Measurements from ENCODE around the gene PRCP. TPM values are rescaled to one million over a fixed set of nuclear protein-coding genes. Genes with fewer than 3 reads are reported as not detected.
"Not testable (repeated sequence)": the region's sequence is repeated elsewhere in the genome, so short reads cannot be mapped to it uniquely, and the experiment has no call there.

PRCP gene
- total RNA-seq, result 66.3 and 81.4 TPM in 2 replicates
- long read RNA-seq, full-length matches to known transcripts, result 458 of 513 reads
- long read RNA-seq, partial matches to known transcripts, result 17 of 513 reads
- long read RNA-seq, other reads (novel, unspliced or antisense), result 38 of 513 reads

DNA sequence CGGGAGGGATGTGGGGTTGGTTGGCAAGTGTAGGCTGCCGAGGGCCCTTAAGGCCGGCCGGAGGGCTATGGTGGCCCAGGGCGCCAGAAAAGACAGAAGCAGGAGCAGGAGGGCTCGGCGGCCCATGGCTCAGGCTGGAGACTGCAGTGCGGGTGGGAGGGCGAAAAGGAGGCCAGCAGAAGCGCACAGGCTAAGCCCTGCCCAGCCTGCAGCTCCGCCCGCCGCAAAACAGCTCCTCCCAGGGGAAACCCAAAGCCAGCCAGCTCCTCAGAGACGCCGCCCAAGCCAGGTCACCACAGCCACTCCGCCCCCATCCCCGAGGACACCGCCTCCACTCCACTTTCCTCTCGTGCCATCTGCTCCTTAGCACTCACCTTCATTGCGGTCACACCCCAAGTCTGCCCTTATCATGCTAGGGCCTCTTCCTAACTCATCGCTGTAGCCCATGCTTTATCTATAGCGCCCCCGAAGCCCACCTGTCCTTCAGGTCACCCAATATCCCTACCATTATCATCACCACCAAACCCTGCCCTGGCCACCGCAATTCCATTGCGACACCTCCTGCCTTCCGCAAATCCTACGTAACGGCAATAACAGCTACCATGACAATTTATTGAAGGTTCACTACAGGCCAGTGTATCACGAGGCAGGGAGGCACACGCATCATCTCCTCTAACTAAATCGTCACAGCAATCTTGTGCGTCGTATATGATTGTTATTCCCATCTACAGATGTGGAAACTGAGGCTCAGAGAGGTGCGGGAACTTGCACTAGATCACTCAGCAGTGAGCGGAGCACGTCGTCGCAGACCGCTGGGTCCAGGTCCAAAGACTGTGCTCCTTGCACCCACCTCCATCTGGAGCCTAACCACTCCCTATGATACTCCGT is at the start of gene PRCP:
TSS of gene PRCP (minus strand) at position 154 of the 888 bp plus-strand sequence. CDS start at position 126, 28 bp downstream.
- H3K27me3 Mint-ChIP-seq, result no peaks in the 10 kb centered on the region
- TF ChIP-seq, protein P1, sequence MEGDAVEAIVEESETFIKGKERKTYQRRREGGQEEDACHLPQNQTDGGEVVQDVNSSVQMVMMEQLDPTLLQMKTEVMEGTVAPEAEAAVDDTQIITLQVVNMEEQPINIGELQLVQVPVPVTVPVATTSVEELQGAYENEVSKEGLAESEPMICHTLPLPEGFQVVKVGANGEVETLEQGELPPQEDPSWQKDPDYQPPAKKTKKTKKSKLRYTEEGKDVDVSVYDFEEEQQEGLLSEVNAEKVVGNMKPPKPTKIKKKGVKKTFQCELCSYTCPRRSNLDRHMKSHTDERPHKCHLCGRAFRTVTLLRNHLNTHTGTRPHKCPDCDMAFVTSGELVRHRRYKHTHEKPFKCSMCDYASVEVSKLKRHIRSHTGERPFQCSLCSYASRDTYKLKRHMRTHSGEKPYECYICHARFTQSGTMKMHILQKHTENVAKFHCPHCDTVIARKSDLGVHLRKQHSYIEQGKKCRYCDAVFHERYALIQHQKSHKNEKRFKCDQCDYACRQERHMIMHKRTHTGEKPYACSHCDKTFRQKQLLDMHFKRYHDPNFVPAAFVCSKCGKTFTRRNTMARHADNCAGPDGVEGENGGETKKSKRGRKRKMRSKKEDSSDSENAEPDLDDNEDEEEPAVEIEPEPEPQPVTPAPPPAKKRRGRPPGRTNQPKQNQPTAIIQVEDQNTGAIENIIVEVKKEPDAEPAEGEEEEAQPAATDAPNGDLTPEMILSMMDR (IDR thresholded peaks at IDR 0.05; ENCODE audit: unreplicated experiment), result no peak
- peaks cover 1% of the 10 kb centered on the region for H3K36me3 Mint-ChIP-seq (ENCODE audit: insufficient read depth)
- no peaks in the 10 kb centered on the region for H3K9me3 Mint-ChIP-seq (ENCODE audit: low read depth)
- peak; percentile 81 for DNase-seq (ENCODE audit: low spot score, unreplicated experiment)
- H3K27ac Mint-ChIP-seq, result peak within 1 kb of the TSS; percentile 97
- peaks cover 24% of the 10 kb centered on the region for H3K4me1 Mint-ChIP-seq (ENCODE audit: low read depth)
- H3K4me3 Mint-ChIP-seq (ENCODE audit: low read depth), result peak within 1 kb of the TSS; percentile 97

DNA sequence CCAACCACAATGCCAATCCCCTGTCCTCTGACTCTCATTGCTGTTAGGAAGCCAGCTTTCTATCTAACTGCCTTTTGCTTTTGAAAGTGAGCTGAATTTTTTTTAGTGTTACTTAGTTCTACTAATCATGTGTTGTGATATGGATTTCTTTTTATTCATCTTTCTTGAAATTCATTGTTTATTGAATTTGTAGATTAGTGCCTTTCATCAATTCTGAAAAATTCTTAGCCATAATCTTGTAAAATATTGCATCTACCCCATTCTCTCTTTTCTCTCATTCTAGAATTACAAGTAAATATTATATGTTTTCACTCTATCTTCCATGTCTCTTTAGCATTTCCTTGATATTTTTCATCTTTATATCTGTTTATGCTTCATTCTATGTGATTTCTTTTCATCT is 49.1 kb upstream of the PRCP start:
- Mint-ChIP-seq H3K27me3 (no peaks in the 10 kb centered on the region), H3K4me3 (ENCODE audit: low read depth) (no peak overlapping the region)
- DNase-seq (ENCODE audit: low spot score, unreplicated experiment), result no peak

DNA sequence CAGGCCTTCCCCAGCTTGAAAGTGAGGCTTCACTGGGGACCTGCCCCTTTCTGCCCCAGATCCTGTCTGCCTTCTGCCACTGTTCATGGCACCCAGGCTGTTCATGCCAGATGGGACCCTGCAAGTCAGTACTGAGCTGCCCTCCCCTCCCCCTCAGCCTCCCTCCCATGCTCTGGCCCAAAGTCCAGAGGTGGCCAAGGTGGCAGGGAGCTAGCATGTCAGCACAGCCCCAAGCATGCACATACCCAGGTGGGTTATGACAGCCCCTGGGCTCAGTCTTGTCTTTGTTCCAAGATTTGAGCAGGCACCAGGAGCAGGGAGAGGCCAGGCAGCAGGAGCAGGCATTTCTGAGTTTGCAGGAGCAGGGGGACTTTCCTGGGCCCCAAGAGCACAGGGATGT is 45.5 kb upstream of the PRCP start:
- Mint-ChIP-seq H3K27ac (no peak overlapping the region), H3K9me3 (ENCODE audit: low read depth) (peaks cover 5% of the 10 kb centered on the region), H3K27me3 (no peaks in the 10 kb centered on the region), H3K4me1 (ENCODE audit: low read depth) (no peaks in the 10 kb centered on the region), H3K4me3 (ENCODE audit: low read depth) (no peak overlapping the region), H3K36me3 (ENCODE audit: insufficient read depth) (no peaks in the 10 kb centered on the region)
- TF ChIP-seq, protein P1 (IDR thresholded peaks at IDR 0.05; ENCODE audit: unreplicated experiment), result no peak
- DNase-seq (ENCODE audit: low spot score, unreplicated experiment), result no peak

More for the DNA sequence above, 49.1 kb upstream of the PRCP start:
- TF ChIP-seq, protein P1 (IDR thresholded peaks at IDR 0.05; ENCODE audit: unreplicated experiment), result no peak
- Mint-ChIP-seq H3K9me3 (ENCODE audit: low read depth) (peaks cover 18% of the 10 kb centered on the region), H3K27ac (no peak overlapping the region), H3K4me1 (ENCODE audit: low read depth) (no peaks in the 10 kb centered on the region), H3K36me3 (ENCODE audit: insufficient read depth) (no peaks in the 10 kb centered on the region)

DNA sequence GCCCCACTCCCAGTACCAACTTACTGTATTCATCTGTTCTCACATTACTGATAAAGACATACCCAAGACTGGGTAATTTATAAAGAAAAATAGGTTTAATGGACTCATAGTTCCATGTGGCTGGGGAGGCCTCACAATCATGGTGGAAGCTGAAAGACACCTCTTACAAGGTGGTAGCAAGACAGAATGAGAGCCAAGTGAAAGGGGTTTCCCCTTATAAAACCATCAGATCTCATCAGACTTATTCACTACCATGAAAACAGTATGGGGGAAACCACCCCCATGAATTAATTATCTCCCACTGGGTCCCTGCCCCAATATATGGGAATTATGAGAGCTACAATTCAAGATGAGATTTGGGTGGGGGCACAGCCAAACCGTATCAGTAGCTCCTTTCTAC is 44.8 kb upstream of the PRCP start:
- not testable (repeated sequence) for H3K27ac Mint-ChIP-seq; DNase-seq (ENCODE audit: low spot score, unreplicated experiment)

DNA sequence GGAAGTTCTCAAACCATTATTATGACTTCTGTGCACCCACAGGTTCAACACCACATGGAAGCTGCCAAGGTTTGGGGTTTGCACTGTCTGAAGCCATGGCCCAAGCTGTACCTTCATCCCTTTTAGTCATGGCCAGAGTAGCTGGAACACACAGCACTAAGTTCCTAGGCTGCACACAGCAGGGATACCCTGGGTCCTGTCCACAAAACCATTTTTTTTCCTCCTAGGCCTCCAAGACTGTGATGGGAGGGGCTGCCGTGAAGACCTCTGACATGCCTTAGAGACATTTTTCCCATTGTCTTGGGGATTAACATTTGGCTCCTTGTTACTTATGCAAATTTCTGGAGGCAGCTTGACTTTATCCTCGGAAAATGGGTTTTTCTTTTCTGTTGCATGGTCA is 44.0 kb upstream of the PRCP start:
- DNase-seq (ENCODE audit: low spot score, unreplicated experiment), result no peak
- H3K4me3 Mint-ChIP-seq (ENCODE audit: low read depth), result no peak overlapping the region
- TF ChIP-seq, protein P1 (IDR thresholded peaks at IDR 0.05; ENCODE audit: unreplicated experiment), result no peak
- H3K36me3 Mint-ChIP-seq (ENCODE audit: insufficient read depth), result no peaks in the 10 kb centered on the region
- no peaks in the 10 kb centered on the region for H3K4me1 Mint-ChIP-seq (ENCODE audit: low read depth)
- H3K27me3 Mint-ChIP-seq, result no peaks in the 10 kb centered on the region
- peaks cover 6% of the 10 kb centered on the region for H3K9me3 Mint-ChIP-seq (ENCODE audit: low read depth)
- H3K27ac Mint-ChIP-seq, result no peak overlapping the region

More for the DNA sequence above, 44.8 kb upstream of the PRCP start:
- not testable (repeated sequence) for H3K4me1 Mint-ChIP-seq (ENCODE audit: low read depth); H3K9me3 Mint-ChIP-seq (ENCODE audit: low read depth); H3K27me3 Mint-ChIP-seq; H3K36me3 Mint-ChIP-seq (ENCODE audit: insufficient read depth); H3K4me3 Mint-ChIP-seq (ENCODE audit: low read depth)

DNA sequence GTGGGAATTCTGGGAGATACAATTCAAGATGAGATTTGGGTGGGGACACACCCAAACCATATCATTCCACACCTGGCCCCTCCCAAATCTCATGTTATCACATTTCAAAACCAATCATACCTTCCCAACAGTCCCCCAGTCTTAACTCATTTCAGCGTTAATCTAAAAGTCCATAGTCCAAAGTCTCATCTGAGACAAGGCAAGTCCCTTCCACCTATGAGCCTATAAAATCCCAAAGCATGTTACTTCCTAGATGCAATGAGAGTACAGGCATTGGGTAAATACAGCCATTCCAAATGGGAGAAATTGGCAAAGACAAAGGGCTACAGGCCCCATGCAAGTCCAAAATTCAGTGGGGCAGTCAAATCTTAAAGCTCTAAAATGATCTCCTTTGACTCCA is 43.2 kb upstream of the PRCP start:
- H3K36me3 Mint-ChIP-seq (ENCODE audit: insufficient read depth); H3K27ac Mint-ChIP-seq; H3K9me3 Mint-ChIP-seq (ENCODE audit: low read depth); H3K27me3 Mint-ChIP-seq; DNase-seq (ENCODE audit: low spot score, unreplicated experiment); H3K4me1 Mint-ChIP-seq (ENCODE audit: low read depth); H3K4me3 Mint-ChIP-seq (ENCODE audit: low read depth): not testable (repeated sequence)
